Liver (tissue), 9 donors: ENCODE results near the gene PTPRN2. TPM values are rescaled to one million over a fixed set of nuclear protein-coding genes. Genes with fewer than 3 reads are reported as not detected.

Source experiments
- DNase-seq: peaks from one replicate; pipeline ENCODE4 v3.0.0-alpha.2; 2017; ENCODE audit warnings: low spot score
- H3K27ac ChIP-seq, 2 donors: one replicate each; pipeline ENCODE4 v1.7.0; 2013; ENCODE audit warnings: inconsistent platforms in 2 of 2, low read length in 2 of 2, control low read depth in 1 of 2, low read depth in 1 of 2, mild to moderate bottlenecking in 1 of 2
- H3K27me3 ChIP-seq, 4 donors: one replicate each; pipeline versions ENCODE4 v1.6.1 to v1.7.0; 2013; ENCODE audit warnings: low read length in 3 of 4, inconsistent platforms in 1 of 4, mild to moderate bottlenecking in 1 of 4, moderate library complexity in 1 of 4; ENCODE audit not compliant: control insufficient read depth in 4 of 4, insufficient read depth in 4 of 4
- H3K36me3 ChIP-seq, 4 donors: one replicate each; pipeline versions ENCODE4 v1.6.1 to v1.7.0; 2013; ENCODE audit warnings: low read length in 3 of 4, mild to moderate bottlenecking in 3 of 4, low read depth in 1 of 4, moderate library complexity in 1 of 4; ENCODE audit not compliant: control insufficient read depth in 4 of 4, insufficient read depth in 3 of 4
- H3K4me1 ChIP-seq, 4 donors: one replicate each; pipeline versions ENCODE4 v1.6.1 to v1.7.0; 2013; ENCODE audit warnings: low read length in 3 of 4, mild to moderate bottlenecking in 3 of 4, moderate library complexity in 1 of 4; ENCODE audit not compliant: control insufficient read depth in 4 of 4, insufficient read depth in 4 of 4
- H3K4me3 ChIP-seq, 3 donors: one replicate each; pipeline versions ENCODE4 v1.6.1 to v1.7.0; 2013; ENCODE audit warnings: low read length in 3 of 3, control low read depth in 1 of 3, low read depth in 1 of 3, mild to moderate bottlenecking in 1 of 3
- H3K9ac ChIP-seq, 2 donors: one replicate each; pipeline ENCODE4 v1.7.0; 2013; ENCODE audit warnings: low read length in 2 of 2, mild to moderate bottlenecking in 2 of 2, moderate library complexity in 2 of 2, control low read depth in 1 of 2, low read depth in 1 of 2
- H3K9me3 ChIP-seq, 4 donors: one replicate each; pipeline versions ENCODE4 v1.6.1 to v1.7.0; 2013; ENCODE audit warnings: low read length in 3 of 4; ENCODE audit not compliant: control insufficient read depth in 4 of 4
- ATF3 ChIP-seq: IDR thresholded peaks from 2 replicates; pipeline ENCODE4 v1.6.1; 2016; ENCODE audit warnings: antibody characterized with exemption
- CTCF ChIP-seq: fragments of 150-350 bp; IDR thresholded peaks from 2 replicates; pipeline ENCODE4 v1.5.1; 2017; ENCODE audit warnings: improper control_type of control experiment, low read depth, low read length; ENCODE audit not compliant: missing input control
- EGR1 ChIP-seq, 2 donors: IDR thresholded peaks; 2 replicates each; pipeline ENCODE4 v1.6.1; 2016 to 2018; ENCODE audit warnings: antibody characterized with exemption in 2 of 2, low read depth in 2 of 2
- FOXA1 ChIP-seq: IDR thresholded peaks from 2 replicates; pipeline ENCODE4 v1.6.1; 2016; ENCODE audit warnings: antibody characterized with exemption
- FOXA2 ChIP-seq: IDR thresholded peaks from 2 replicates; pipeline ENCODE4 v1.6.1; 2016; ENCODE audit warnings: antibody characterized with exemption
- GABPA ChIP-seq, 2 donors: IDR thresholded peaks in 1 of 2; conservative IDR thresholded peaks in 1 of 2; 2 replicates each; pipeline ENCODE4 v1.6.1; 2016; ENCODE audit warnings: antibody characterized with exemption in 2 of 2, mild to moderate bottlenecking in 1 of 2, moderate library complexity in 1 of 2
- HNF4A ChIP-seq, 2 donors: conservative IDR thresholded peaks; 2 replicates each; pipeline ENCODE4 v1.6.1; 2016; ENCODE audit warnings: antibody characterized with exemption in 2 of 2, mild to moderate bottlenecking in 2 of 2
- HNF4G ChIP-seq: IDR thresholded peaks from 2 replicates; pipeline ENCODE4 v1.6.1; 2016; ENCODE audit warnings: antibody characterized with exemption
- JUND ChIP-seq, 2 donors: IDR thresholded peaks; 2 replicates each; pipeline ENCODE4 v1.6.1; 2016; ENCODE audit warnings: antibody characterized with exemption in 2 of 2
- MAX ChIP-seq: IDR thresholded peaks from 2 replicates; pipeline ENCODE4 v1.6.1; 2016; ENCODE audit warnings: antibody characterized with exemption
- NR2F2 ChIP-seq: IDR thresholded peaks from 2 replicates; pipeline ENCODE4 v1.6.1; 2016; ENCODE audit warnings: antibody characterized with exemption
- RAD21 ChIP-seq, 2 donors: IDR thresholded peaks; 2 replicates each; pipeline ENCODE4 v1.6.1; 2016; ENCODE audit warnings: antibody characterized with exemption in 2 of 2, mild to moderate bottlenecking in 2 of 2
- REST ChIP-seq: IDR thresholded peaks from 2 replicates; pipeline ENCODE4 v1.6.1; 2016; ENCODE audit warnings: antibody characterized with exemption, mild to moderate bottlenecking
- RXRA ChIP-seq, 2 donors: IDR thresholded peaks; 2 replicates each; pipeline ENCODE4 v1.6.1; 2017 to 2018; ENCODE audit warnings: antibody characterized with exemption in 2 of 2, mild to moderate bottlenecking in 1 of 2
- SP1 ChIP-seq: IDR thresholded peaks from 2 replicates; pipeline ENCODE4 v1.6.1; 2018; ENCODE audit warnings: antibody characterized with exemption, mild to moderate bottlenecking
- TAF1 ChIP-seq: conservative IDR thresholded peaks from 2 replicates; pipeline ENCODE4 v1.6.1; 2016; ENCODE audit warnings: antibody characterized with exemption, mild to moderate bottlenecking
- YY1 ChIP-seq: IDR thresholded peaks from 2 replicates; pipeline ENCODE4 v1.6.1; 2016; ENCODE audit warnings: antibody characterized with exemption, mild to moderate bottlenecking
- ZBTB33 ChIP-seq: IDR thresholded peaks from 2 replicates; pipeline ENCODE4 v1.6.1; 2016; ENCODE audit warnings: antibody characterized with exemption
- WGBS: extraction: QIAGEN DNeasy Blood & Tissue Kit; methylation state at CpG from one replicate; pipeline ENCODE4 v1.1.7; 2013; 5-methylcytosine and 5-hydroxymethylcytosine counted together
- polyA plus RNA-seq, 2 donors: library from polyadenylated mRNA; stranded (reverse) in 1 of 2; unstranded in 1 of 2; fragments of 200-250 nt in 1 of 2; fragments of >200 nt in 1 of 2; fragmentation: Nextera tagmentation in 1 of 2; extraction: Ambion mirVana in 1 of 2; gene quantifications; one replicate each; pipeline versions ENCODE4 v1.2.1 to v1.2.3, GENCODE V29; 2013 to 2015
- total RNA-seq, 2 donors: library from RNA; depleted of rRNA; stranded (reverse); fragments of >200 nt; gene quantifications; one replicate each; pipeline ENCODE4 v1.2.3, GENCODE V29; 2014
- donor health status: healthy.
- donor health status: healthy.
- donor health status: healthy.
- donor health status: healthy.
- donor health status: healthy.

The PTPRN2 gene
- total and polyA plus RNA-seq, 4 donors: 0.75 to 1.9 (median 1.1) TPM

- no peak overlapping the region for H3K9ac ChIP-seq
- H3K27ac ChIP-seq: no peak overlapping the region
- no peak for TF ChIP-seq YY1
- no peak for TF ChIP-seq FOXA1
- no peak for TF ChIP-seq JUND (IDR thresholded peaks at IDR 0.05)
- no peak for TF ChIP-seq EGR1 (IDR thresholded peaks at IDR 0.05; ENCODE audit: low read depth in 2 of 2)
- no peak for TF ChIP-seq TAF1
- no peak for DNase-seq
- H3K4me1 ChIP-seq: peaks cover 0 to 4% (median 1%) of the 10 kb centered on the region in 4 donors
- H3K27me3 ChIP-seq: no peaks in the 10 kb centered on the region
- H3K9me3 ChIP-seq: peaks cover 0 to 3% (median 0%) of the 10 kb centered on the region in 4 donors
- WGBS: 87% methylated on average over 36 of the region's 36 CpGs
- no peaks in the 10 kb centered on the region for H3K36me3 ChIP-seq
- no peak overlapping the region for H3K4me3 ChIP-seq
These were observed 972.4 kb downstream of the PTPRN2 start for GRCh38 chr7:157615101-157615817.

GRCh38 chr7:157614457-157615020 is 973.1 kb downstream of the PTPRN2 start:
- WGBS: 89% methylated on average over 12 of the region's 12 CpGs
- no peaks in the 10 kb centered on the region for H3K36me3 ChIP-seq
- peaks cover 0 to 3% (median 0%) of the 10 kb centered on the region in 4 donors for H3K9me3 ChIP-seq

More at GRCh38 chr7:157614457-157615020, 973.1 kb downstream of the PTPRN2 start:
- Histone ChIP-seq H3K9ac (no peak overlapping the region), H3K4me3 (no peak overlapping the region), H3K27ac (no peak overlapping the region), H3K4me1 (peaks cover 0 to 4% (median 1%) of the 10 kb centered on the region in 4 donors), H3K27me3 (no peaks in the 10 kb centered on the region)
- TF ChIP-seq FOXA1 (no peak), YY1 (no peak), HNF4A (conservative IDR thresholded peaks at IDR 0.05) (no peak), TAF1 (no peak), REST (no peak), MAX (no peak), CTCF (no peak), NR2F2 (no peak), HNF4G (no peak), FOXA2 (no peak), EGR1 (IDR thresholded peaks at IDR 0.05; ENCODE audit: low read depth in 2 of 2) (no peak), SP1 (no peak), ZBTB33 (no peak), RXRA (IDR thresholded peaks at IDR 0.05) (no peak), JUND (IDR thresholded peaks at IDR 0.05) (no peak), GABPA (IDR thresholded peaks at IDR 0.05 in 1 of 2, conservative IDR thresholded peaks at IDR 0.05 in 1 of 2) (no peak), ATF3 (no peak), RAD21 (IDR thresholded peaks at IDR 0.05) (no peak)
- DNase-seq: no peak
